HG03095 (cell line): ENCODE measurements around the gene GDPGP1.
"Not testable (repeated sequence)": the region's sequence is repeated elsewhere in the genome, so short reads cannot be mapped to it uniquely, and the experiment has no call there.

ENCODE experiments used
- ATAC-seq: cut with Tn5 transposase; IDR thresholded peaks from one replicate; pipeline ENCODE4 v1.9.1; 2021; ENCODE audit warnings: moderate library complexity; ENCODE audit not compliant: unreplicated experiment

GDPGP1 gene, protein sequence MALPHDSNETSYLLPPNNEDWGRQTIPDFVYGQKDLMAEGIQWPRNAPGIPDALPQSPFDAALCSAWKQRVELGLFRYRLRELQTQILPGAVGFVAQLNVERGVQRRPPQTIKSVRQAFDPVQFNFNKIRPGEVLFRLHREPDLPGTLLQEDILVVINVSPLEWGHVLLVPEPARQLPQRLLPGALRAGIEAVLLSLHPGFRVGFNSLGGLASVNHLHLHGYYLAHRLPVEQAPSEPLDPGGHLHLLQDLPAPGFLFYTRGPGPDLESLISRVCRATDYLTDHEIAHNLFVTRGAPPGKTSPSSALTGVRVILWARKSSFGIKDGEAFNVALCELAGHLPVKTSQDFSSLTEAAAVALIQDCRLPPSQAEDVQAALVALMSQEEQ

GRCh38 chr15:90234096-90234988, at the start of gene GDPGP1:
Gene GDPGP1 (plus strand): TSS chr15:90234209. CDS start chr15:90240909, 6,700 bp downstream.
- ATAC-seq: peak; percentile 58

DNA sequence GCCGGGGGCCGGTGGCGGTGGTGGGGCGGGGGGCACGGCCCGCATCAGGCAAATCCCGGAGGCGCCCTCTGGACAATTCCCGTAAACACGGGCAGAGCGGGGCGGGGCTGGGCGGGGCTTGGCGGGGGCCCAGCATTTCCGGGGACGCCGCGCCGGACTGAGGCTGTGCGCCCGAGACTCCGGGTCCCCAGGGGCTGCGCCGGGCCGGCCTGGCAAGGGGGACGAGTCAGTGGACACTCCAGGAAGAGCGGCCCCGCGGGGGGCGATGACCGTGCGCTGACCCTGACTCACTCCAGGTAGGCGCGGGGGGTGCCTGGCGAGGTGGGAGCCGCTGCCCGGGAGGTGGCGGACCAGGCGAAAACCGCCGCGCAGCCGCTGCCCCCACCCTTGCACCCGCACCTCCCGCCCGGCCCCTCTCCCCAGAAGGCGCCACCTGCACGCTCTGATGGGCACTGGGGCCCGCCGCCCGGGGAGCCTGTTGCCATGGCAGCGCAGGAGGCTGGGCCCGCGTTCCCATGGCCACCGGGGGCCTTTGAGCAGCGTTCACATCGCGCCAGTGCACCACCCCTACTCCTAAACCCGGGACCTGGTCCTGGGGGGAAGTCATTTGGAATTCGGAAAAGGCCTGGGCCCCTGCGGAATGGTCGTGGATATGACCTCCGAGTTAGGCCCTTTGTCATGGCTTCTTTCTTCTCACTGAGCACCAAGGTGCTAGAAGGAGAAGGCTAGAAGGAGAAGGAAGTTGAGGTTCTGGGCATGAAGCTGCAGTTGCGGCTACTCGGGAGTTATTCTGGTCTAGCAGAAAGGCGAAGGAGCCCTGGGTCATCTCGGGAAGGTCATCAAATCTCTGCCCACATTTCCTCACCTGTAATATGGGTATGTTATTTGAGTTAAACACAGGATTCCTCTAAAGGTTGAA, 49.0 kb upstream of the GDPGP1 start:
- peak; percentile 50 for ATAC-seq

DNA sequence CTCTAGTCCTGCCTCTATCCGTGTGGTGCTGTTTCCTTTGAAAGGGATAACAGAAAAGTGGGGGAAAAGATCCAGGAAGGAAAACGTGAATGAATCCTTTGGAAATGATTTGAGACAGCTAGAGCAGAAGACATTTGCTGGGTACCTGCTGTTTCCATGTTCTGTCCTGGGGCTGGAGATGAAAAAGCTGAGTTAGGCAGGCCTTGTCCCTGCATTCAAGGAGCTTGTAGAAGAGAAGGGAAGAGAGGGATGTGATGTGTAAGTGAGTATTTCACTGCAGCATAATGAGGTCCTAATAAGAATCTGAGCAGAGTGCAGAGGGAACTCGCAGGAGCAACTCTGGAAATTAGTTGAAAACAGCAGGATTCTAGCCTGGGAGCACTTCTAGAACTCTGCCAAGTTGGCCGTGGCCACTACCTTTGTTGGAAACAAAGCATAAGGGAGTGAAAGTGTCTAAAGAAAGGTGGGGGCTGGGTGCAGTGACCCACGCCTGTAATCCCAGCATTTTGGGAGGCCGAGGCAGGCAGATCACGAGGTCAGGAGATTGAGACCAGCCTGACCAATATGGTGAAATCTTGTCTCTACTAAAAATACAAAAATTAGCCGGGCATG, 46.6 kb upstream of the GDPGP1 start:
- ATAC-seq: no peak

- not testable (repeated sequence) for ATAC-seq
Measured at GRCh38 chr15:90188065-90188464, 45.9 kb upstream of the GDPGP1 start.

GRCh38 chr15:90188914-90189748, 44.9 kb upstream of the GDPGP1 start:
- no peak for ATAC-seq

DNA sequence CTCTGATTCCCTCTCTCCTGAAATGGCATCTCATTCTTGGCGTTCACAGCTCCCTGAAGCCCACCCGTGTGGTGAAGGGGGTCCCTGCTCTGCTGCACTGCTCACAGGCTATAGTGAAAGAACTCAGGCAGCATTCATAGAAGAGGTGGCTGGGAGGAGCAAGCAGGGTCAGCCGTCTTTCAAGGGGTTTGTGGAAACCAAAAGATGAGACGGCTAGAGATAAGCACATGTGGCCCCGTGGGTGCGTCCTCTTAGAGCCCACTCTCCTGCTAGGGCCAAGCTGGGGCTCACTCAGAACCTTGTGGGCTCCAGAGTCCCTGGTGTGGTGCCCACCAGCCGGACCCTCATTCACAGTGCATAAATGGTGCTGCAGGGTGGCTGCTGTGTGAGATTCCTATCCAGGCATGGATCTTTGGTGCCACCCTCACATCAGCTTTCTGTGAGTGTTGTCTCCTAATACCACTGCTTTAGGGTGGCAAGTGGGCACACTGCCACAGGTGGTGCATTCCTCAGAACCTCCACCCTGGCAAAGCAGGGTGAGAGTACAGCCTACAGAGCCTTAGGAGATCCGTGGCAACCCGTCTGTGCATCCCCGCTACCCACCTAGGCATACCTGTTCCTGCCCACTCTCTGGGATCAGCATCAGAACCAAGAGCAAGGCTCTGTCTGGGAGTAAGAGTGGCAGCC, 44.1 kb upstream of the GDPGP1 start:
- no peak for ATAC-seq

- ATAC-seq: peak; percentile 56
Measured at GRCh38 chr15:90190606-90191343, 43.2 kb upstream of the GDPGP1 start.

DNA sequence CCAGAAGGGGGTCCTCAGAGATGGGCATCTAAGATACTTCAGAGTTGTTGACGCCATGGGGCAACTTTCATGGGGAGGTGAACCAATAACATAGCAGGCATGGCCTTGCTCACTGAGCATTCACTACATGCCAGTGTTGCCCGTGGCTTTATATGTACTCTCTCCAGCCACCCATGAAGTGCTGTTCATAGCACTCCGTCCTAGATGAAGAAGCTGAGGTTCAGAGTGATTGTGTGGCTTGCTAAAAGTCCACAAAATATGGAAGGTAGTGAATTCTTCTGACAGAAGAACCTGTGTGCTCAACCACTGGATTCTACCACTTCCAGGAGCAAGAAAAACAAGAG, 42.7 kb upstream of the GDPGP1 start:
- ATAC-seq: peak; percentile 17

GRCh38 chr15:90191794-90192509, 42.1 kb upstream of the GDPGP1 start:
- peak; percentile 47 for ATAC-seq

DNA sequence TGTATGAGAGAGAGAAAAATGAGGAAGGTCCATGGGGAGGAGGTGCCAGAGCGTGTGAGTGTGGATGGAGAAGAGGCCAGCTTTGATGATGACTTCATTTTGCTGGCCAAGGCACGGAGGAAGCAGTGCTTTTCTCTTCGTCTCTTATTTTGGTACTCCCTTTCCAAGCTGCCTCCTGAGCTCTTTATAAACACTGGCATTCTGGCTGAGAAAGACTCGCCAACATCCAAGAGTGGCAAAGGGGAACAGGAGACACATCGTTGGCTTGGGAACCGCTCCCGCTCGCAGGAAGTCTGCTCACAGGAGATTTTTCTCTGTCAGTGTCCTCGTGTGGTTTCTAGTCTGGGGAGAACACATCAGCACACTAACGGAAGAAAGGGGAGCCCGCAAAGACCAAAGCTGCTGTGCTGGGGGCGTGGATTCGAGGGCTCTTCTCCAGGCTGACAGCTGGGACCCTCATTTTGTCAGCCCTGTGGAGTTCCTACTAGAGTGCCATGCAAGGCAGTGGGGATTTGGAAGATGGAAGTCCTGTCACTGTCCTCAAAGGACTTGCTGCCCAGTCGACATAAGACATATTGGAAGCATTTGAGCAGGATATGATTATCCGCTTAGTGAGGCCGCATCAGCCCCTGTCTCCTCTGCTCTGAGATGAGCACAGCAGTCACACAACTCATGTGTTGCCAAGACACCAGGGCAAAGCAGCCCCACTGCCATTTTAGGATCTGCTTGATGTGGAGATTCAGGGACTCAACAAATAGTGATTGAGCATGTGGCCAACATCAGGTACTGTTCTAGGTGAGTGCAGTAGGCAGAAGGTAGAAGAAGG, 40.8 kb upstream of the GDPGP1 start:
- no peak for ATAC-seq

DNA sequence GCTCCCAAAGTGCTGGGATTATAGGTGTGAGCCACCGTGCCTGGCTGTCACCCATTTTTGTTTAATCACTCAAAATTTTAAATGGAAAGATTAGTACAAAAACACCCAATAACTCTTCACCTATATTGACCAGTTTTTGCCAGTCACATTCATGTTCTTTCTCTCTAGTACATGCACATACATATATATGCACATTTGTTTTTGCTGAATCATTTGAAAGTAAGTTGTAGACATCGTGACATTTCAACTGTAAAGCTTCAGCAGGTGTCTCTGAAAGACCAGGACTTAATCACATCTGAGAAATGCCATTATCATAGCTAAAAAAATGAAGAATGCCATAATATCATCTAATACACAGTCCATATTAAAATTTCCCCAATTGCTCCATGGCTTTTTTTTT, 39.4 kb upstream of the GDPGP1 start:
- no peak for ATAC-seq

DNA sequence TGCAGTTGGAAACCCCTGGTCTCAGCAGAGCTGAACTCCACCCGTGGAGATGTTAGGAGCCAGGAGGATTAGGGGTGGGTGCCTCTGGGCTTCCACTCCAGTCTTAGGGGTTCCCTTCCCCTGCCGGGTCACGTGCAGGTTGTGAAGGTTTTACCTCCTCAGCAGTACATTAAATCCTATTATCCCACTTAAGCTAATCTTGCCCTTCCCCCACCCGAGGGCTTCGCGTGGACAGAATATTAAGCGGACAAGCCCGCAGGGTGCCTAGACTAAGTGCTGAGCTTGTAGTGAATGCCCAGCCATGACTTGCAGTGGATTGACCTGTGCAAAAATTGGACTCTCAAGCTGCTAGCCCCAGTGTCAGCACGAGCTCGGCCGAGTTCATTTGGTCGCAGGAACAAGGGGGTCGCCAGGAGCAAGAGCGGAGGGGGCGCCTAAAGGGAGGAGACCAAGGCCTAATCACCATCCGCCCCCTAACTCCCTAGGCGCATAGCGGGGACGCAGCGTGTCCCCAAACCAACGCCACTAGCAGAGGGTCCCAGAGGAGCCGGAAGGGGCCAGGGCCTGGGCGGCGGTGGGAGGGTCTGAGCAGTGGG, 33.4 kb upstream of the GDPGP1 start:
- ATAC-seq: peak; percentile 10

GRCh38 chr15:90201130-90201943, 32.7 kb upstream of the GDPGP1 start, which contains the start of gene SEMA4B:
Gene SEMA4B (plus strand): TSS chr15:90201330. CDS start chr15:90201579, 249 bp downstream.
- peak; percentile 86 for ATAC-seq

DNA sequence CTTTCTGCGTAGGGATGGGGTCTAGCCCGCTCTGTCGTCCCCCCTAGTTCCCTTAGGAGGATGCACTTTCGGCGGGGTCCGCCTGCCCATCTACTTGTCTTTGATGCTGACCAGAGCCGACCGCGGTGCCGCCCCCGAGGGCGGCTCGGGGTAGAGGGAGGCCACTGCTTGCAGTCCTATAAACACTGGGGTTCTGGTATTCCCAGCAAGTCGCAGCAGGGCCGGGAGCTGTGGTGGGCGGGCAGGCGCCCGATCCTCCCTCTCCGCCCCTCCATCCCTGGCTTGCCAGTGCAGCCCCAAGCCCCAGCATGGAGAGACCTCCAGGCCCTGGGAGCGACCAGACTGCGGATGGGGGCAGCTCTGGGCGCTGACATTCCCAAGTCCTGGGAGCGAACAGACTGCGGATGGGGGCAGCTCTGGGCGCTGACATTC, 32.0 kb upstream of the GDPGP1 start:
- ATAC-seq: no peak

DNA sequence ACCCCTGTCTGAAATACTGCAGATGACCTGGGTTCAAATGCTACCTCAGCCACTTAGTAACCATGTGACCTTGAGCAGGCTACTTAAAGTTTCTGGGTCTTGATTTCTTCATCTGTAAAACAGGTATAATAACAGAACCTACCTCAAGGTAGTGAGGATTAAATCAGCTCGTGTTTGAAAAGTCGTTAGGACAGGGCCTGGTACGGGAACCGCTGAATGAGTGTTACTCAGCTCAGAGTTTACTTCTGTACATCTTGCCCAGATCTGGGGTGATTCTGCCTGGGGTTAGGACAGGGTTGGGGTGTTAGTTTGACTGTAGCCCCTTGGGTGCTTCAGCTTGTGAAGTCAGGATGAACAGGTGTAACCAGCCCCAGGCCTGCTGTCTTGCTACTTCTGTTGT, 31.1 kb upstream of the GDPGP1 start:
- no peak for ATAC-seq
